GM12878 (cell line): Measurements from ENCODE around the gene CLDN24. TPM values are rescaled to one million over a fixed set of nuclear protein-coding genes. Genes with fewer than 3 reads are reported as not detected.

Experiments
- ATAC-seq: fragments of 200-7000 bp; cut with Tn5 transposase; 3 replicates; pipeline ENCODE4 v1.9.1; 2020; ENCODE audit warnings: mild to moderate bottlenecking, moderate library complexity
- BruUV-seq: library from RNA; stranded (reverse); fragments of 400-500 nt; replicated peaks from 2 replicates; lab custom pipeline; 2021; lab: Mats Ljungman, UMichigan
- CTCF ChIA-PET: fragments of 300-600 bp; sonication (Branson Sonifier 250); formaldehyde crosslinking; extraction: SDS; loops from one replicate; lab custom pipeline; 2021; ENCODE audit warnings: inconsistent platforms; lab: Yijun Ruan, JAX
- POLR2A ChIA-PET: fragments of 350-600 bp; formaldehyde crosslinking; extraction: SDS; loops from one replicate; lab custom pipeline; 2021; ENCODE audit warnings: inconsistent platforms; lab: Charles Lee
- RAD21 ChIA-PET: fragments of 300-600 bp; sonication (Branson Sonifier 250); formaldehyde crosslinking; loops from one replicate; lab custom pipeline; 2023; ENCODE audit warnings: antibody characterized with exemption; ENCODE audit not compliant: unreplicated experiment; lab: Charles Lee
- SMC1A ChIA-PET: fragments of 300-600 bp; sonication (Branson Sonifier 250); formaldehyde crosslinking; loops from one replicate; lab custom pipeline; 2023; ENCODE audit not compliant: unreplicated experiment, uncharacterized antibody; lab: Charles Lee
- DNase-seq: peaks from one replicate; pipeline ENCODE4 v3.0.0-alpha.2; 2011; ENCODE audit warnings: low read depth, low spot score
- FAIRE-seq: peaks from 3 replicates; lab custom pipeline; 2011; peaks lifted over from hg19 to GRCh38; lab: Jason Lieb, UNC
- H2AFZ ChIP-seq: 2 replicates; pipeline ENCODE4 v1.6.0; 2011; ENCODE audit warnings: low read depth, low read length, control low read depth; ENCODE audit not compliant: control insufficient read depth
- H3K27ac ChIP-seq: 2 replicates; pipeline ENCODE4 v1.5.1; 2011; ENCODE audit warnings: control low read depth; ENCODE audit not compliant: control insufficient read depth, insufficient read depth
- H3K27me3 ChIP-seq, 2 experiments: replicated peaks in 1 of 2; 2 replicates each; pipeline versions ENCODE4 v1.6.0 to v1.6.1; 2011; ENCODE audit warnings: low read length in 1 of 2; ENCODE audit not compliant: control insufficient read depth in 2 of 2, insufficient read depth in 2 of 2
- H3K36me3 ChIP-seq, 2 experiments: 2 replicates each; pipeline ENCODE4 v1.5.1; 2011; ENCODE audit warnings: low read length in 1 of 2; ENCODE audit not compliant: control insufficient read depth in 2 of 2, insufficient read depth in 2 of 2
- H3K4me1 ChIP-seq: 2 replicates; pipeline ENCODE4 v1.6.1; 2011; ENCODE audit warnings: mild to moderate bottlenecking, low read length, moderate library complexity, mixed read lengths; ENCODE audit not compliant: control insufficient read depth, insufficient read depth
- H3K4me2 ChIP-seq: 2 replicates; pipeline ENCODE4 v1.6.0; 2011; ENCODE audit warnings: control low read depth; ENCODE audit not compliant: control insufficient read depth, insufficient read depth
- H3K4me3 ChIP-seq: fragments of 200-600 bp; sonication (generic); 2 replicates; pipeline ENCODE4 v1.5.1; 2016
- H3K79me2 ChIP-seq: 2 replicates; pipeline ENCODE4 v1.6.0; 2011; ENCODE audit warnings: low read length; ENCODE audit not compliant: control insufficient read depth, insufficient read depth
- H3K9ac ChIP-seq: 2 replicates; pipeline ENCODE4 v1.8.0; 2011; ENCODE audit warnings: low read length, control low read depth, mixed read lengths; ENCODE audit not compliant: control insufficient read depth, insufficient read depth
- H3K9me3 ChIP-seq: replicated peaks from 3 replicates; pipeline ENCODE4 v1.5.1; 2011; ENCODE audit warnings: mild to moderate bottlenecking, low read length; ENCODE audit not compliant: control insufficient read depth, insufficient read depth
- H4K20me1 ChIP-seq: 2 replicates; pipeline ENCODE4 v1.6.0; 2011; ENCODE audit not compliant: control insufficient read depth, insufficient read depth
- CBFB ChIP-seq: IDR thresholded peaks from 2 replicates; pipeline ENCODE4 v1.6.1; 2016; ENCODE audit warnings: antibody characterized with exemption, low read depth
- CBX5 ChIP-seq: sonication (generic); IDR thresholded peaks from 2 replicates; pipeline ENCODE4 v1.6.1; 2016; ENCODE audit warnings: low read depth, moderate library complexity, mild to moderate bottlenecking, inconsistent platforms
- KLF5 ChIP-seq: fragments of 450-650 bp; IDR thresholded peaks from 2 replicates; pipeline ENCODE4 v1.6.1; 2014; ENCODE audit warnings: mild to moderate bottlenecking; ENCODE audit not compliant: partially characterized antibody
- NBN ChIP-seq: fragments of 450-650 bp; IDR thresholded peaks from 2 replicates; pipeline ENCODE4 v1.6.1; 2016
- RAD51 ChIP-seq: fragments of 450-650 bp; IDR thresholded peaks from 2 replicates; pipeline ENCODE4 v1.6.1; 2016; ENCODE audit warnings: moderate library complexity, mild to moderate bottlenecking, inconsistent platforms
- SREBF1 ChIP-seq: IDR thresholded peaks from 2 replicates; pipeline ENCODE4 v1.6.1; 2012; ENCODE audit warnings: mild to moderate bottlenecking, low read length
- WGBS: methylation state at CpG from one replicate; pipeline ENCODE4 v1.1.6; 2016; ENCODE audit warnings: low lambda C conversion rate; ENCODE audit not compliant: insufficient replicate concordance, insufficient coverage; ENCODE audit errors: missing lambda C conversion rate; 5-methylcytosine and 5-hydroxymethylcytosine counted together
- in situ Hi-C: fragments of 300-500 bp; cut with MboI; formaldehyde crosslinking; loops from 9 replicates; pipeline ENCODE4 v1.14.3; 2018; ENCODE audit warnings: mixed read lengths
- intact Hi-C: fragments of 100-400 bp; cut with micrococcal nuclease; formaldehyde crosslinking; loops from one replicate; pipeline ENCODE4 v1.14.2; 2022; ENCODE audit not compliant: unreplicated experiment
- polyA plus RNA-seq, 11 experiments: library from polyadenylated mRNA; depleted of rRNA in 4 of 11; unstranded in 6 of 11; stranded (reverse) in 5 of 11; fragments of >200 nt; fragmentation: Nextera tagmentation in 4 of 11; fragmentation: Illumina TruSeq in 1 of 11; extraction: Ambion mirVana in 4 of 11; extraction: Trizol in 1 of 11; gene quantifications; 1 replicate in 1 of 11; 2 replicates in 10 of 11; pipeline versions ENCODE4 v1.2.1 to v1.2.3, GENCODE V29; 2011 to 2016; ENCODE audit warnings: inconsistent platforms in 2 of 11, missing spikeins in 2 of 11, low read depth in 1 of 11
- total RNA-seq, 4 experiments: library from RNA; depleted of rRNA in 3 of 4; stranded (reverse); fragments of >200 nt in 3 of 4; fragmentation: Illumina TruSeq in 1 of 4; extraction: Trizol in 1 of 4; gene quantifications; 2 replicates each; pipeline versions ENCODE4 v1.2.1 to v1.2.3, GENCODE V29; 2013 to 2021
- TF ChIP-seq, protein P1 (sequence below): fragments of 450-650 bp; IDR thresholded peaks from 2 replicates; pipeline ENCODE4 v1.6.1; 2016; ENCODE audit warnings: mild to moderate bottlenecking
- TF ChIP-seq, protein P2 (sequence below): fragments of 450-650 bp; IDR thresholded peaks from 2 replicates; pipeline ENCODE4 v1.6.1; 2017; ENCODE audit warnings: antibody characterized with exemption, mild to moderate bottlenecking, moderate library complexity

CLDN24 gene
- total and polyA plus RNA-seq, 10 of the 15 experiments (the other 5 are each of a cell fraction or from before 2014, with no cell fraction given), result not detected

DNA sequence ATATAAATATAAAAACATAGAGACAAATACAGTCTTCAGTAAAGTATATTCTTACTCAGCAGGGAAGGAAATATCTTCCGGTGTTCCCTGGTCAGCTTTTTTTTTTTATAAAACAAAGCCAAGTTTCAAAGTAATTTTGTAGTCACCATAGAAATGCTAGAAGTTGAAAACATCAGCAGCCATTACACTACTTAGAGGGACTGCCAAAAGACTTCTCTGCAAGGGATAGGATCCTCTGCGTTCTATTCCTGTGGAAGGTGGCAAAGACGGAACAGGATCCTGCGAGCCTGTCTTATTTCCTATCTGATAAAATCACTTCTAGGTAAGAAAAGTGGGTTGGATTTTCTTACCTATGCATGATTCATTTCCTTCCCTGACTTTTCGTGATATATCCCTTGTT is 21.6 kb downstream of the CLDN24 start:
- intact Hi-C loops (no loop called here), in situ Hi-C loops (no loop called here)
- RAD21 ChIA-PET, result no interaction called here
- 60% methylated on average over 5 of the region's 5 CpGs for WGBS
- no peak overlapping the region for H3K9ac ChIP-seq
- H3K36me3 ChIP-seq, result no peaks in the 10 kb centered on the region
- no TSS peak for BruUV-seq
- H4K20me1 ChIP-seq, result no peaks in the 10 kb centered on the region
- TF ChIP-seq CBX5 (no peak), CBFB (no peak), SREBF1 (no peak), RAD51 (no peak), KLF5 (no peak), NBN (no peak)
- TF ChIP-seq, protein P1, sequence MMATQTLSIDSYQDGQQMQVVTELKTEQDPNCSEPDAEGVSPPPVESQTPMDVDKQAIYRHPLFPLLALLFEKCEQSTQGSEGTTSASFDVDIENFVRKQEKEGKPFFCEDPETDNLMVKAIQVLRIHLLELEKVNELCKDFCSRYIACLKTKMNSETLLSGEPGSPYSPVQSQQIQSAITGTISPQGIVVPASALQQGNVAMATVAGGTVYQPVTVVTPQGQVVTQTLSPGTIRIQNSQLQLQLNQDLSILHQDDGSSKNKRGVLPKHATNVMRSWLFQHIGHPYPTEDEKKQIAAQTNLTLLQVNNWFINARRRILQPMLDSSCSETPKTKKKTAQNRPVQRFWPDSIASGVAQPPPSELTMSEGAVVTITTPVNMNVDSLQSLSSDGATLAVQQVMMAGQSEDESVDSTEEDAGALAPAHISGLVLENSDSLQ, result no peak
- TF ChIP-seq, protein P2, sequence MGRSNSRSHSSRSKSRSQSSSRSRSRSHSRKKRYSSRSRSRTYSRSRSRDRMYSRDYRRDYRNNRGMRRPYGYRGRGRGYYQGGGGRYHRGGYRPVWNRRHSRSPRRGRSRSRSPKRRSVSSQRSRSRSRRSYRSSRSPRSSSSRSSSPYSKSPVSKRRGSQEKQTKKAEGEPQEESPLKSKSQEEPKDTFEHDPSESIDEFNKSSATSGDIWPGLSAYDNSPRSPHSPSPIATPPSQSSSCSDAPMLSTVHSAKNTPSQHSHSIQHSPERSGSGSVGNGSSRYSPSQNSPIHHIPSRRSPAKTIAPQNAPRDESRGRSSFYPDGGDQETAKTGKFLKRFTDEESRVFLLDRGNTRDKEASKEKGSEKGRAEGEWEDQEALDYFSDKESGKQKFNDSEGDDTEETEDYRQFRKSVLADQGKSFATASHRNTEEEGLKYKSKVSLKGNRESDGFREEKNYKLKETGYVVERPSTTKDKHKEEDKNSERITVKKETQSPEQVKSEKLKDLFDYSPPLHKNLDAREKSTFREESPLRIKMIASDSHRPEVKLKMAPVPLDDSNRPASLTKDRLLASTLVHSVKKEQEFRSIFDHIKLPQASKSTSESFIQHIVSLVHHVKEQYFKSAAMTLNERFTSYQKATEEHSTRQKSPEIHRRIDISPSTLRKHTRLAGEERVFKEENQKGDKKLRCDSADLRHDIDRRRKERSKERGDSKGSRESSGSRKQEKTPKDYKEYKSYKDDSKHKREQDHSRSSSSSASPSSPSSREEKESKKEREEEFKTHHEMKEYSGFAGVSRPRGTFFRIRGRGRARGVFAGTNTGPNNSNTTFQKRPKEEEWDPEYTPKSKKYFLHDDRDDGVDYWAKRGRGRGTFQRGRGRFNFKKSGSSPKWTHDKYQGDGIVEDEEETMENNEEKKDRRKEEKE, result no peak
- H3K4me3 ChIP-seq, result no peak overlapping the region
- H3K4me1 ChIP-seq, result no peaks in the 10 kb centered on the region
- no peaks in the 10 kb centered on the region for H3K27me3 ChIP-seq
- SMC1A ChIA-PET, result no interaction called here
- H3K4me2 ChIP-seq, result no peak overlapping the region
- no peak for ATAC-seq
- H2AFZ ChIP-seq, result no peak overlapping the region
- DNase-seq, result no peak
- no peak overlapping the region for H3K27ac ChIP-seq
- H3K79me2 ChIP-seq, result no peaks in the 10 kb centered on the region
- FAIRE-seq, result no peak
- POLR2A ChIA-PET, result no interaction called here
- CTCF ChIA-PET, result interaction anchor here (0.6 kb wide), 1 partner anchor 95 kb away, joined by 3 read pairs; no protein-coding TSS in a partner anchor
- no peaks in the 10 kb centered on the region for H3K9me3 ChIP-seq
